ENCODE data around the gene PFN3. TPM values are rescaled to one million over a fixed set of nuclear protein-coding genes. Genes with fewer than 3 reads are reported as not detected.

Gene PFN3
- not detected in 2 replicates for total RNA-seq

GRCh38 chr5:177399997-177400868 lies at the start of gene PFN3:
Gene PFN3 (minus strand): TSS chr5:177400661. CDS start chr5:177400576, 85 bp downstream.

GRCh38 chr5:177446200-177447065 lies 46.0 kb upstream of the PFN3 start, which contains the start of gene PRR7:
Gene PRR7 (plus strand): TSS chr5:177446814. CDS start chr5:177455068, 8,254 bp downstream.

GRCh38 chr5:177426566-177427210 lies 26.2 kb upstream of the PFN3 start, which contains the start of gene GRK6:
Gene GRK6 (plus strand): TSS chr5:177426676. CDS start chr5:177426846, 170 bp downstream.

GRCh38 chr5:177409043-177409801 lies 8.8 kb upstream of the PFN3 start, which contains the start of gene F12:
Gene F12 (minus strand): TSS chr5:177409564. CDS start chr5:177409527, 37 bp downstream.

GRCh38 chr5:177384134-177384533 lies 16.3 kb downstream of the PFN3 start, which contains the start of gene SLC34A1:
Gene SLC34A1 (plus strand): TSS chr5:177384434. CDS start chr5:177385742, 1,308 bp downstream.

GRCh38 chr5:177357459-177358351 lies 42.8 kb downstream of the PFN3 start, which contains the start of gene RGS14:
Gene RGS14 (plus strand): TSS chr5:177357924. CDS start chr5:177358025, 101 bp downstream.

GRCh38 chr5:177351392-177352329 lies 48.8 kb downstream of the PFN3 start, which contains the start of gene LMAN2:
Gene LMAN2 (minus strand): TSS chr5:177351668. CDS start chr5:177351647, 21 bp downstream.

Other genes with a start within 250 kb of the PFN3 start
- 20.3 and 25.1 TPM in 2 replicates for gene RAB24, start 96.9 kb downstream of the PFN3 start, total RNA-seq
- gene PRELID1, start 96.9 kb downstream of the PFN3 start, total RNA-seq, result 54.6 and 58.7 TPM in 2 replicates
- gene MXD3, start 88.8 kb downstream of the PFN3 start, total RNA-seq, result 2.6 and 5.0 TPM in 2 replicates
- 456 and 488 TPM in 2 replicates for gene LMAN2, start 49.0 kb downstream of the PFN3 start, total RNA-seq
- gene RGS14, start 42.7 kb downstream of the PFN3 start, total RNA-seq, result 2.7 and 3.3 TPM in 2 replicates
- not detected in 2 replicates for gene SLC34A1, start 16.2 kb downstream of the PFN3 start, total RNA-seq
- gene F12, start 8.9 kb upstream of the PFN3 start, total RNA-seq, result 0.17 TPM in 1 of 2 replicates, not detected in the other
- 14.5 and 19.7 TPM in 2 replicates for gene GRK6, start 26.0 kb upstream of the PFN3 start, total RNA-seq
- 5.7 and 11.4 TPM in 2 replicates for gene PRR7, start 46.2 kb upstream of the PFN3 start, total RNA-seq
- 86.1 and 86.8 TPM in 2 replicates for gene DBN1, start 73.0 kb upstream of the PFN3 start, total RNA-seq
- 146 and 192 TPM in 2 replicates for gene PDLIM7, start 96.9 kb upstream of the PFN3 start, total RNA-seq
- gene DOK3, start 109.2 kb upstream of the PFN3 start, total RNA-seq, result 5.3 and 6.7 TPM in 2 replicates
- 124 and 165 TPM in 2 replicates for gene DDX41, start 116.3 kb upstream of the PFN3 start, total RNA-seq
- gene FAM193B, start 153.9 kb upstream of the PFN3 start, total RNA-seq, result 23.2 and 28.4 TPM in 2 replicates
- gene TMED9, start 191.5 kb upstream of the PFN3 start, total RNA-seq, result 253 and 380 TPM in 2 replicates
- gene B4GALT7, start 199.5 kb upstream of the PFN3 start, total RNA-seq, result 56.6 and 79.8 TPM in 2 replicates